AG09319 (cell line): ENCODE data around the gene SERINC5.

Experiments
- DNase-seq: peaks from one replicate; pipeline ENCODE4 v3.0.0-alpha.2; 2010; ENCODE audit warnings: low read depth; ENCODE audit errors: extremely low read depth
- TF ChIP-seq, protein P1 (sequence below): IDR thresholded peaks from 2 replicates; pipeline ENCODE4 v1.5.1; 2011; ENCODE audit warnings: low read depth, mild to moderate bottlenecking, inconsistent platforms, low read length, moderate library complexity

The SERINC5 gene

DNA sequence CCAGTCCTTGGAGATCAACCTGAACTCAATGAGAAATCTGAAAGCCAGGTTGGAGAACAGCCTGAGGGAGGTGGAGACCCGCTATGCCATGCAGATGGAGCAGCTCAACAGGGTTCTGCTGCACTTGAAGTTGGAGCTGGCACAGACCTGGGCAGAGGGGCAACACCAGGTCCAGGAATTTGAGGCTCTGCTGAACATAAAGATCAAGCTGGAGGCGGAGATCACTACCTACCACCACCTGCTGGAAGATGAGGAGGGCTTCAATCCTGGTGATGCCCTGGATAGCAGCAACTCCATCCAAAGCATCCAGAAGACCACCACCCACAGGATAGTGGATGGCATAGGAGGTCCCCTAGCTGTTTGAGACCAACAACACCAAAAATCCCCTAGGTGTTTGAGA is 33.5 kb upstream of the SERINC5 start:
- DNase-seq: no peak
- TF ChIP-seq, protein P1, sequence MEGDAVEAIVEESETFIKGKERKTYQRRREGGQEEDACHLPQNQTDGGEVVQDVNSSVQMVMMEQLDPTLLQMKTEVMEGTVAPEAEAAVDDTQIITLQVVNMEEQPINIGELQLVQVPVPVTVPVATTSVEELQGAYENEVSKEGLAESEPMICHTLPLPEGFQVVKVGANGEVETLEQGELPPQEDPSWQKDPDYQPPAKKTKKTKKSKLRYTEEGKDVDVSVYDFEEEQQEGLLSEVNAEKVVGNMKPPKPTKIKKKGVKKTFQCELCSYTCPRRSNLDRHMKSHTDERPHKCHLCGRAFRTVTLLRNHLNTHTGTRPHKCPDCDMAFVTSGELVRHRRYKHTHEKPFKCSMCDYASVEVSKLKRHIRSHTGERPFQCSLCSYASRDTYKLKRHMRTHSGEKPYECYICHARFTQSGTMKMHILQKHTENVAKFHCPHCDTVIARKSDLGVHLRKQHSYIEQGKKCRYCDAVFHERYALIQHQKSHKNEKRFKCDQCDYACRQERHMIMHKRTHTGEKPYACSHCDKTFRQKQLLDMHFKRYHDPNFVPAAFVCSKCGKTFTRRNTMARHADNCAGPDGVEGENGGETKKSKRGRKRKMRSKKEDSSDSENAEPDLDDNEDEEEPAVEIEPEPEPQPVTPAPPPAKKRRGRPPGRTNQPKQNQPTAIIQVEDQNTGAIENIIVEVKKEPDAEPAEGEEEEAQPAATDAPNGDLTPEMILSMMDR: no peak

DNA sequence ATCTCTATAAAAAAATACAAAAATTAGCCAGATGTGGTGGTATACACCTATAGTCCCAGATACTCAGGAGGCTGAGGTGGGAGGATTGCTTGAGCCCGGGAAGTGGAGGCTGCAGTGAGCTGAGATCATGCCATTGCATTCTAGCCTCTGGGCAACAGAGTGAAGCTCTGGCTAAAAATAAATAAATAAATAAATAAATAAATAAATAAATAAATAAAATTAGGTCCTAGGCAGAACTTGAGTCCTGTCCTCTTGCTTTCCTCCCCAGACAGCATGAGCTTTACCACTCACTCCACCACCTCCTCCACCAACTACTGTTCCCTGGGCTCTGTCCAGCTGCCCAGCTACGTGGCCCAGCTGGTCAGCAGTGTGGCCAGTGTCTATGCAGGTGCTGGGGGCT is 32.3 kb upstream of the SERINC5 start:
- TF ChIP-seq, protein P1: no peak
- DNase-seq: no peak

DNA sequence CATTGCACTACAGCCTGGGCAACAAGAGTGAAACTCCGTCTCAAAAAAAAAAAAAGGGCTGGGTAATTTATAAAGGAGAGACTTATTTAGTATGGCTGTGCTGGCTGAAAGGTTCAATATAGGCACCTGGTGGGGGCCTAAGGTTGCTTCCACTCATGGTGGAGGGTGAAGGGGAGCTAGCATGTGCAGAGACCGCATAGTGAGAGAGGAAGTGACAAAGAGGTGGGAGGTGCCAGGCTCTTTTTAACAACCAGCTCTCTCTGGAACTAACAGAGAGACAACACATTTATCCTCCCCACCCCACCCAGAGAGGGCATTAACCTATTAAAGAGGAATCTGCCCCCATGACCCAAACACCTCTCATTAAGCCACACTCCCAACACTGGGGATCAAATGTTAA is 28.9 kb upstream of the SERINC5 start:
- TF ChIP-seq, protein P1: no peak
- no peak for DNase-seq

DNA sequence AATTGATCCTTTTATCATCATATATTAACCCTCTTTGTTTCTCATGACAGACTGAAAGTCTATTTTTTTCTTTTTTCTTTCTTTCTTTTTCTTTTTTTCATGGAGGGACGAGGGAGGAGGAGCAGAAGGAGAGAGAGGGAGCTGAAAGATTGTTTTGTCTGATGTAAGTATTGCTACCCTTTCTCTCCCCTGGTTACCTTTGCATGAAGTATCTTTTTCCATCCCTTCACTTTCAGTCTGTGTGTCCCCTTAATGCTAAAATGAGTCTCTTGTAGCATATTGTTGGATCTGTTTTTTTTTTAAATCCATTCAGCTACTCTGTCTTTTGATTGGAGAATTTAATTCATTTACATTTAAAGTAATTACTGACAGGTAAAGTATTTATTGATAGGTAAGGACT is 27.5 kb upstream of the SERINC5 start:
- TF ChIP-seq, protein P1: no peak
- DNase-seq: no peak

DNA sequence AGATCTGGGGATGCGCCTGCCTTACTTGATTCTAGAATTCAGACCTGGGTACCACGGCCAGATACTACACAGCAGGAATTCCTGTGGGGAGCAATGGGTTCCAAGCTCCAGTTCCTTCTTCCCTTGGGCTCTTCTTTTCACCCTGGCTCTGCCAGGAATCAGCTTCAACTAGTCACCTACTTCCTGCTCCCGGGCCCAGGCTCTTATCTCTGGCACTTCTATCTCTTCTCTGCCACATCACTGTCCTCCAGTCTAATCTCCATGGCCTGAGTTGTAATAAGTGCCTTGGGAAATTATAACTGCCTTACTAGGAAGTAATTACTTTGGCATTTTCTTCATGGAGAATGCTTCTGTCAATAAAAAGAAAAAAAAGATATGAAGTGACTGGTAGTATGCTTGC is 26.2 kb upstream of the SERINC5 start:
- TF ChIP-seq, protein P1: no peak
- DNase-seq: no peak

DNA sequence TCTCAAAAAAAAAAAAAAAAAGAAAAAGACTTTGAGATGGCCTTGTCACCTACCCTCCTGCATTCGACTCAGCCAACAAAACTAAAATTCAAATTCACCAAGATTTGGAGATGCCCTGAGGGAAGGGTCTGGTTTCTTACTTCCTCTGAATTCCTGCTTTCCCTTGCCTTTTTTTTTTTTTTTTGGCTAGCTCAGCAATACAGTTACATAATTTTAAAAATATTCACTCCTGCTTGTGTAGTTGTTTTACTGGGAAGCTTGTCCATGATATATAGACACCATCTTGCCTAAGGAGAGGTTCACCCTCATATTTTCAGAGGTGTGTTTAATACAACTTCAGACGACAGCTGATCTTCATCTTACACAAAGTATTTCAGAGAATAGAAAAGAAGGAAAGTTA is 21.3 kb upstream of the SERINC5 start:
- TF ChIP-seq, protein P1: no peak
- DNase-seq: no peak

DNA sequence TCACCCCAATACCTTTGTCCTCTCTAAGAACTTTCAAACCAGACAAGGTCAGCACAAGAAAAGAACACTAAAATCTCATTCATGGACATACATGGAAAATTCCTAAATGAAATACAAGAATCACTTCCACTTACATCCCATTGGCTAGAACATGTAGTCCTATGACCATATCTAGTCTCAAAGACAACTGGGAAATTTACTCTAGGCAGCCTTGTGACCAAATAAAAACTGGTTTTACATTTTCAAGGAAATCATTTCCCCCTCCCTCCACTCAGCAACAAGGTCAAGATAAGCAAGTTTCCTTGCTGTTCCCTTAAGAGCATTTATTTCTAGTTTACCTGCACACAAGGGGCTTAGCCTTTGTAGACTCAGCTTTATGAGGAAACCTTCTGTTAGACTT is 20.3 kb upstream of the SERINC5 start:
- DNase-seq: no peak
- TF ChIP-seq, protein P1: no peak
